Measurements from ENCODE around the gene ATN1.

DNA sequence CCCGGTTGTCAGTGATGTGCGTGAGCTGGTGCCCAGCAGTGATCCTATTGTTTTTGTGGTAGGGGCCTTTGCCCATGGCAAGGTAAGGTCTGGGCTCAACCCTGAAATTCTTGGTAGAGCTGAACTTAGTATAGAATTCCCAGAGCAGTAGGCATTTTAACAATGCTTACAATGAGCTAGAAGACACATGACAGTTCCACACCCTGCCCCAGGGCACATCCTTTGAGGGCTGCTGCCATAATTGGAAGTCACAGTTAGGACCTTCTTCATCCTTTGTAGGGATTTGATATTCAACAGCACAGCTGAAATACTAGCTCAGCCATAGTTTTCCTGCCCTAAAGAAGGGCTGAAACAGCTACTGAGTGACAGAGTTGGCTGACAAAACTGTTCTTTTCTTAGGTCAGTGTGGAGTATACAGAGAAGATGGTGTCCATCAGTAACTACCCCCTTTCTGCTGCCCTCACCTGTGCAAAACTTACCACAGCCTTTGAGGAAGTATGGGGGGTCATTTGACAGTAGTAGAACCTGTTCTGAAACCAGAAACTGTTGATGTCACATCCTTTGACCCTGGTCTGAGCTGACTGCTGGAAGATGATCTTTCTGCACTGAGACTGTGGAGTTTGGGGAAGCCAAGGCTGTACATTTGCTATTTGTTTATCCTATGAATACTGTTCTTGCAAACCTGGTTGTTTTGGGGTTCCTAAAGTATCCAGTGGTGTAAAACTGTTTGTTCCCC is 47.7 kb downstream of the ATN1 start:
- TF ChIP-seq EZH2 (IDR thresholded peaks at IDR 0.05) (no peak), FOXP2 (optimal IDR thresholded peaks at IDR 0.05; ENCODE audit: control extremely low read depth, extremely low read length, insufficient read depth) (no peak)

Data from SK-N-MC (cell line).